CD8-positive, alpha-beta memory T cell (primary cell): ENCODE results near the gene RARB. TPM values are rescaled to one million over a fixed set of nuclear protein-coding genes. Genes with fewer than 3 reads are reported as not detected.

Experiments
- CTCF ChIA-PET: fragments of 350-600 bp; sonication (Branson Sonifier 250); formaldehyde crosslinking; loops from one replicate; lab custom pipeline; 2021; ENCODE audit warnings: antibody characterized with exemption; lab: Charles Lee
- POLR2A ChIA-PET: fragments of 350-600 bp; sonication (Branson Sonifier 250); formaldehyde crosslinking; loops from one replicate; lab custom pipeline; 2021; ENCODE audit warnings: antibody characterized with exemption; lab: Charles Lee
- DNase-seq, 5 donors: peaks; one replicate each; pipeline versions ENCODE4 v3.0.0 to v3.0.0-alpha.2; 2020 to 2022; ENCODE audit warnings: mixed read lengths in 1 of 5
- H3K27ac ChIP-seq: one replicate; pipeline ENCODE4 v1.7.0; 2013; ENCODE audit warnings: low read depth, mild to moderate bottlenecking, low read length, moderate library complexity
- H3K27me3 ChIP-seq: 2 replicates; pipeline ENCODE4 v1.7.0; 2013; ENCODE audit warnings: low read length, mild to moderate bottlenecking; ENCODE audit not compliant: insufficient read depth, poor library complexity, severe bottlenecking
- H3K36me3 ChIP-seq: 2 replicates; pipeline ENCODE4 v1.7.0; 2013; ENCODE audit warnings: mild to moderate bottlenecking, low read length, moderate library complexity; ENCODE audit not compliant: insufficient read depth
- H3K4me1 ChIP-seq: 2 replicates; pipeline ENCODE4 v1.7.0; 2013; ENCODE audit warnings: mild to moderate bottlenecking, low read length, moderate library complexity; ENCODE audit not compliant: insufficient read depth
- H3K4me3 ChIP-seq: 2 replicates; pipeline ENCODE4 v1.7.0; 2013; ENCODE audit warnings: mild to moderate bottlenecking, low read length
- H3K9me3 ChIP-seq: 2 replicates; pipeline ENCODE4 v1.7.0; 2013; ENCODE audit warnings: mild to moderate bottlenecking, low read length
- H3K27ac Mint-ChIP-seq, 8 donors: one replicate each; pipeline ENCODE4 v1.8.0; 2020 to 2021; ENCODE audit warnings: mixed read lengths in 8 of 8, mild to moderate bottlenecking in 6 of 8, inconsistent platforms in 3 of 8, moderate library complexity in 3 of 8
- H3K27me3 Mint-ChIP-seq, 2 donors: one replicate each; pipeline ENCODE4 v1.8.0; 2020 to 2021; ENCODE audit warnings: mixed read lengths in 2 of 2, mild to moderate bottlenecking in 1 of 2, moderate library complexity in 1 of 2
- H3K36me3 Mint-ChIP-seq, 3 donors: one replicate each; pipeline ENCODE4 v1.8.0; 2020 to 2021; ENCODE audit warnings: mixed read lengths in 3 of 3, inconsistent platforms in 1 of 3, mild to moderate bottlenecking in 1 of 3
- H3K4me1 Mint-ChIP-seq, 3 donors: one replicate each; pipeline ENCODE4 v1.8.0; 2020 to 2021; ENCODE audit warnings: mixed read lengths in 3 of 3, inconsistent platforms in 1 of 3, mild to moderate bottlenecking in 1 of 3
- H3K4me3 Mint-ChIP-seq, 7 donors: one replicate each; pipeline ENCODE4 v1.8.0; 2020 to 2021; ENCODE audit warnings: mixed read lengths in 7 of 7, mild to moderate bottlenecking in 6 of 7, moderate library complexity in 4 of 7, inconsistent platforms in 2 of 7
- H3K9me3 Mint-ChIP-seq, 5 donors: one replicate each; pipeline ENCODE4 v1.8.0; 2020 to 2022; ENCODE audit warnings: mixed read lengths in 5 of 5, mild to moderate bottlenecking in 3 of 5, moderate library complexity in 2 of 5, inconsistent platforms in 1 of 5
- polyA plus RNA-seq: library from polyadenylated mRNA; unstranded; fragments of 300-500 nt; fragmentation: Illumina TruSeq; gene quantifications from one replicate; pipeline ENCODE4 v1.2.3, GENCODE V29; 2021
- total RNA-seq, 2 experiments: library from RNA; stranded (reverse); gene quantifications; one replicate each; pipeline ENCODE4 v1.2.3, GENCODE V29; 2021

The RARB gene
- total and polyA plus RNA-seq, 3 experiments from 2014 or later, result not detected

DNA sequence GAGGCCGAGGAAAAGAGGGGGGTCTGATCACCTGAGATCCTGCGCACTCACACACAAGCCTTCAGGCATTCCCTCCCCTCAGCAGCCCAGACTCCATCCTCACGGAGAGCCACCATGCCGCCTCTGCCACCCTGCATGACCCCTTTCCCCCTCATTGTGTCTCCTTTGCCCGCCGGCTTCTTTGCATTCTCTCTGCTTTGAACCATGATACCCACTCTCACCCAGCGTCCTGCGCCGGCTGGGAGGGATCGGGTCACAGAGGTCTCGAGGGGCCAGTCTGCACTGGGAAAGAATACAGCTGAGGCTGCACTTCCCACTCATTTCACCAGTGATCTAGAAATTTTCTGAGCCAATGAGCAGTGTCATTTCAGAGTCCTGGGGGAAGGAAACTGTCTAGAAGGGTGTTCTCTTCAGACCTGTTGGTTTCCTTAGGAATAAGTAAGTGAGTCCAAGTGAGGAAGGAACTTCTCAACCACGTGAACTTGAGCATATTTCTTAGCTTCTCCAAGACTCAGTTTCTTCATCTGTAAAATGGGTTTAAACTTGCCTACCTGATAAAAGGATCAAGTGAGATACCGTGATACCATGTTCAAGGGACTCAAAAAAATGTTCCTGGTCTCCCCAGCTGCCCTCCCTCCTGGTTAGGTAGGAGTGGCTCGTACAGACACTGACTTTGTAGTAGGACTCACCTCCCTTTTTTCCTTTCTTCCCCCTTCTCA, 139.9 kb downstream of the RARB start:
- no peaks in the 10 kb centered on the region for H3K4me1 Mint-ChIP-seq
- no peaks in the 10 kb centered on the region for H3K36me3 ChIP-seq
- H3K27me3 ChIP-seq, result no peaks in the 10 kb centered on the region
- H3K9me3 Mint-ChIP-seq, result no peaks in the 10 kb centered on the region
- no peak for DNase-seq
- no peaks in the 10 kb centered on the region for H3K9me3 ChIP-seq
- ChIA-PET CTCF (no interaction called here), POLR2A (no interaction called here)
- H3K4me3 ChIP-seq, result no peak overlapping the region
- no peak overlapping the region for H3K27ac ChIP-seq
- peaks cover 7 to 9% of the 10 kb centered on the region in 2 donors for H3K27me3 Mint-ChIP-seq
- no peaks in the 10 kb centered on the region for H3K4me1 ChIP-seq
- no peak overlapping the region for H3K4me3 Mint-ChIP-seq
- no peaks in the 10 kb centered on the region for H3K36me3 Mint-ChIP-seq
- H3K27ac Mint-ChIP-seq, result peak overlapping the region in 1 of 8 donors; percentile 47

DNA sequence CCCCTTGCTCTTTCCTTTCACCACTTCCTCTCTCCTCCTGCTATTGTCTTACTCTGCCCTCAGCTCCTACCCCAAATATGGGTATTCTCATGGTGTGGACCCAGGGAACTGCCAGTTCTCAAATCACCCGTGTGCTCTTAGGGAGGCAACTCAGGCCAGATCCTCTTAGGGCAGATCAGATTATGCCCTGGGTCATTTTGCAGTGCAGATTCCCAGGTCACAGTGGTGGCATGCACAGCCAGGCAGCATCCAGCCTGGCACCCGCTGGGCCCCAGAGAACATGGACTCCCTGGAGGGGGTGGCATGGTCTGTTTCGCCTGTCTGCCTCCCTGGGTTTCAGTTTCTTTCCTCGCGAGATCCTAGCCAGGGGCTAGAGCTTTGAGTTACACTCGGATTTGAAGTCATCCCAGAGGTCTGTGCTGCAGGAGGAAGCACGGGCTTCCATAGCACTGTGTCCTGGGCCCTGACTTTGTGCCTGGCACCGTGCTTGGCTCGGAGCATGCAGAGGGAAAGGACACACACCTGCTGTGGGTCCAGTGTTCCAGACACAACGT, 140.5 kb downstream of the RARB start:
- Mint-ChIP-seq H3K4me1 (no peaks in the 10 kb centered on the region), H3K9me3 (no peaks in the 10 kb centered on the region), H3K27ac (no peak overlapping the region), H3K4me3 (peak overlapping the region in 1 of 7 donors; percentile 45), H3K27me3 (peaks cover 7 to 9% of the 10 kb centered on the region in 2 donors), H3K36me3 (no peaks in the 10 kb centered on the region)
- Histone ChIP-seq H3K9me3 (no peaks in the 10 kb centered on the region), H3K36me3 (no peaks in the 10 kb centered on the region), H3K4me1 (no peaks in the 10 kb centered on the region), H3K4me3 (no peak overlapping the region), H3K27ac (no peak overlapping the region), H3K27me3 (no peaks in the 10 kb centered on the region)
- ChIA-PET CTCF (no interaction called here), POLR2A (no interaction called here)
- DNase-seq, result no peak

DNA sequence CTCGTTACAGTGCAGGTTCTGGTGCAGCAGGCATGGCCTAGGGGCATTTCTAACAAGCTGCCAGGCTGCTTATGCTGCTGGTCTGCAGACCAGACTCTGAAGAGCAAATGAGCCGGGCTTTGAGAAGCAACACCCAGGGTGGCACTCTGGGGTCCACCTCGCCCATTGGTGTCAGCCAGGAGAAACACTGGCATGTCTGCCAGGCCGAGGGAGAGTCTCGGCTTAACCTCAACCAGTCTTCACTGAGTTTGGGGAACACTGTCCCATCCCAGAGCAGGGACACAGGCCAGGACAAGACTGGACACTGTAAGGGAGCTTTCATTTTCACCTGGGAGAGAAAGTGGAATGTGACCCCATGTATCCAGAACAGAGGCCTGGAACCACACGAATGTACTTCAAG, 143.2 kb downstream of the RARB start:
- Histone ChIP-seq H3K4me1 (no peaks in the 10 kb centered on the region), H3K9me3 (no peaks in the 10 kb centered on the region), H3K27ac (no peak overlapping the region), H3K36me3 (no peaks in the 10 kb centered on the region), H3K4me3 (no peak overlapping the region), H3K27me3 (no peaks in the 10 kb centered on the region)
- Mint-ChIP-seq H3K9me3 (no peaks in the 10 kb centered on the region), H3K36me3 (no peaks in the 10 kb centered on the region), H3K4me3 (no peak overlapping the region), H3K27ac (no peak overlapping the region), H3K27me3 (peaks cover 4% of the 10 kb centered on the region in 2 donors), H3K4me1 (no peaks in the 10 kb centered on the region)
- DNase-seq, result no peak
- ChIA-PET CTCF (no interaction called here), POLR2A (no interaction called here)

DNA sequence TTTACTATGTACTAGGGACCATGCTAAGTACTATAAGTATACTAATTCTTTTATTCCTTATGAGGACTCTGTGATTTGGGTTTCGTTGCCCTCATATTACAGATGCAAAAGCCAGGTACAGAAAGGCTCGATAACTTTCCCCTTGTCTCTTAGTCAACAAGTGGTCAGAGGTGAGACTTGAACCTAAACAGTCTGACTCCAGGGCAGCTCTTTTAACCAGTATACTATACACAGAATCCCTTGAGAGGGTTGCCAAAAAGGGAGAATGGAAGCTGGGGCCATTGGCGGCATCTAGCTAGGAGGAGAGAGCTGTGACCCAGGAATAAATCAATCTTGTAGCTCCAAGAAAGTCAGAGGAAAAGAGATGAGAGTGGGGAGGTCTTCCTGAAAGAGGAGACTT, 144.3 kb downstream of the RARB start:
- POLR2A ChIA-PET, result no interaction called here
- H3K36me3 Mint-ChIP-seq, result no peaks in the 10 kb centered on the region
- no peaks in the 10 kb centered on the region for H3K36me3 ChIP-seq
- H3K27ac Mint-ChIP-seq, result no peak overlapping the region
- no peak overlapping the region for H3K4me3 Mint-ChIP-seq
- H3K4me1 Mint-ChIP-seq, result no peaks in the 10 kb centered on the region
- H3K9me3 ChIP-seq, result no peaks in the 10 kb centered on the region
- no peaks in the 10 kb centered on the region for H3K4me1 ChIP-seq
- no peak overlapping the region for H3K4me3 ChIP-seq
- no peaks in the 10 kb centered on the region for H3K9me3 Mint-ChIP-seq
- no peak for DNase-seq
- no peak overlapping the region for H3K27ac ChIP-seq
- H3K27me3 ChIP-seq, result no peaks in the 10 kb centered on the region
- peaks cover 13 to 14% of the 10 kb centered on the region in 2 donors for H3K27me3 Mint-ChIP-seq
- CTCF ChIA-PET, result no interaction called here

DNA sequence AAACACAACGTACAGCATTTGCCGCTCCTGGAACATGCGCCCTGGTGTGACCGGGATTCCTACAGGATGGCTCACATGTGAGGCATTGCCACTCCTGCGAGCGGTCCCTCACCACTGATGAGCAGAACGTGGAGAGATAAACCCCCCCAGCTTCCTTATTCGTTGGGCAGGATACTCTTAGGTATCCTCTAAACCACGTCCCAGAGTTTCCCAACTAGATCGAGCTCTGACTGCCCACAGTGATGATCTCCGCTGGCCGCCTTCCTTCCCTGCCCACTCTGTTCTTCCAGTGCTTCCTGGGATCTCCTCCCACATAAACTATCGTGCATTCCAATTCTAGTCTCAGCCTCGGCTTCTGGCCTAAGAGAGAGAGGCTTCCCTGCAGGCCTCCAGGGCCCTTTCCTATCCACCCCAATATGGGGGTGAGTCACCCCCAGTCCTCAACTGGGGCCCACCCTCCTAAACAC, 144.9 kb downstream of the RARB start:
- no peak for DNase-seq
- H3K4me3 Mint-ChIP-seq, result no peak overlapping the region
- ChIA-PET CTCF (no interaction called here), POLR2A (no interaction called here)
- Histone ChIP-seq H3K27me3 (no peaks in the 10 kb centered on the region), H3K4me1 (no peaks in the 10 kb centered on the region), H3K4me3 (no peak overlapping the region), H3K27ac (no peak overlapping the region), H3K36me3 (no peaks in the 10 kb centered on the region), H3K9me3 (no peaks in the 10 kb centered on the region)
- H3K9me3 Mint-ChIP-seq, result no peaks in the 10 kb centered on the region
- peaks cover 13 to 14% of the 10 kb centered on the region in 2 donors for H3K27me3 Mint-ChIP-seq
- H3K4me1 Mint-ChIP-seq, result no peaks in the 10 kb centered on the region
- no peak overlapping the region for H3K27ac Mint-ChIP-seq
- no peaks in the 10 kb centered on the region for H3K36me3 Mint-ChIP-seq

DNA sequence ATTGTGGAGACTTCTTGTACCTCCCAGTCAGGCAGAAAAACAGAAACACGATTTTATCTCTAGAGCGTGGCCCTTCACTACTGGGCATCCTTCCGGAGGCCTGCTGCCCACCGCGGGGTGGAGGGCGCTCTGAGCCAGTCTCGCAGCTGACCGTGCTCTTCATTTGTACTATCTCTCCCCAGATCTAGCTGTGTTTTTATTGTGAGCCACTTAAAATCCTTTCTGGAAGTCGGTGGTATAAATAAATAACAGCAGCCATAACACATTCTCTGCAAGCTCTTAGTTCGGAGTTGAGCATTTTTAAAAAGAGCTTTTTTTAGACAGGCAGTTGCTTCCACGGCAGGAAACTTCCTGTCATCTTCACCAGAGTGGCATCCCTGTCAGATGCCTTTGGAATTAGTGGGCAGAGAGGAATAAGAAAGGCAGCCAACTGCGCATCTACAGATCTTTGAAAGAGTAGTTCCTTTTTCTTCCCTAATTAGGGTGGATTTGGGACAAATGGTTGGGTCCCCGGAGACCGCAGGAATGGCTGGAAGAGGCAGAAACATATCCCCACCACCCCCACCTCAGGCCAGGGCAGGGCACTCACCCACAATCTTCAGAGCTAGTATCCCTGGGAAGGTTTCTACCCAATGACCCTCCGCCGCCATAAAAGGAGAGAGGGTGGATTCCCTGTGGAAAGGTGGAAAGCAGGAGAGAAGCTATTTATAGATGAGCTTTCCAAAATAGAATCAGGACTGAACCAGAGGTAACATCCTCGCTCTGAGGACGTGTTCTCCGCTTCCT, 145.5 kb downstream of the RARB start:
- no peak overlapping the region for H3K4me3 Mint-ChIP-seq
- DNase-seq, result no peak

DNA sequence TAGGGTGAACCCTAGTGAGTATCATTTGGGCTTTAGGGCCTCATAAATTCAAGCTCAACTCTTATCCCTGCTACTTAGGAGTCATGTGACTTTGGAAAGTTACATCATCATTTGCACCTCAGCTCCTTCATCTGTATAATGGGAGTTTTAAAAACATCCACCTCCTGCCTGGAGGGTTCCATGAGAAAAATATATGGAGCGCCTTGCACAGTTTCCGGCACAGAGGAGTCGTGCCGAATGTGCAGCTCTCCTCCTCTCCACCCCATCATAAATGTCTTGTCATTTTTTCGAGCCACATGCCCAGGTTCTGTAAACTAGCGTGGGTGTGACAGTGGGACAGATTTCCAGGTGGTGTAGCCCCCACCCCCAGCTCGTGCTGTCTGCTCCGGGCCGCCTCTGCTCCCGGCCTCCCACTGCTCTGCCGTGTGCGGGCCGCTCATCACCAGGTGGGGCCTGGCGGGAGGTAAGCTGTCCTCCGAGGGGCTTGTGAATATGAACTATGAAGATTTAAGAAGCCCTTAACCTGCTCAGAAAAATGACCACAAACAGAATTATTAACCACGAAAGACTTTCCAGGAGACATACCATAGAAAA, 146.2 kb downstream of the RARB start:
- CTCF ChIA-PET, result no interaction called here
- no peaks in the 10 kb centered on the region for H3K4me1 Mint-ChIP-seq
- peaks cover 11 to 14% of the 10 kb centered on the region in 2 donors for H3K27me3 Mint-ChIP-seq
- Histone ChIP-seq H3K4me1 (no peaks in the 10 kb centered on the region), H3K27ac (no peak overlapping the region), H3K27me3 (no peaks in the 10 kb centered on the region), H3K9me3 (no peaks in the 10 kb centered on the region), H3K4me3 (no peak overlapping the region), H3K36me3 (no peaks in the 10 kb centered on the region)
- no peak overlapping the region for H3K4me3 Mint-ChIP-seq
- H3K9me3 Mint-ChIP-seq, result no peaks in the 10 kb centered on the region
- H3K27ac Mint-ChIP-seq, result no peak overlapping the region
- POLR2A ChIA-PET, result no interaction called here
- no peaks in the 10 kb centered on the region for H3K36me3 Mint-ChIP-seq
- no peak for DNase-seq

More for the DNA sequence above, 145.5 kb downstream of the RARB start:
- Histone ChIP-seq H3K27me3 (no peaks in the 10 kb centered on the region), H3K4me1 (no peaks in the 10 kb centered on the region), H3K36me3 (no peaks in the 10 kb centered on the region), H3K9me3 (no peaks in the 10 kb centered on the region), H3K4me3 (no peak overlapping the region), H3K27ac (no peak overlapping the region)
- POLR2A ChIA-PET, result no interaction called here
- Mint-ChIP-seq H3K27ac (no peak overlapping the region), H3K27me3 (peaks cover 13 to 14% of the 10 kb centered on the region in 2 donors), H3K36me3 (no peaks in the 10 kb centered on the region), H3K4me1 (no peaks in the 10 kb centered on the region), H3K9me3 (no peaks in the 10 kb centered on the region)
- CTCF ChIA-PET, result no interaction called here

DNA sequence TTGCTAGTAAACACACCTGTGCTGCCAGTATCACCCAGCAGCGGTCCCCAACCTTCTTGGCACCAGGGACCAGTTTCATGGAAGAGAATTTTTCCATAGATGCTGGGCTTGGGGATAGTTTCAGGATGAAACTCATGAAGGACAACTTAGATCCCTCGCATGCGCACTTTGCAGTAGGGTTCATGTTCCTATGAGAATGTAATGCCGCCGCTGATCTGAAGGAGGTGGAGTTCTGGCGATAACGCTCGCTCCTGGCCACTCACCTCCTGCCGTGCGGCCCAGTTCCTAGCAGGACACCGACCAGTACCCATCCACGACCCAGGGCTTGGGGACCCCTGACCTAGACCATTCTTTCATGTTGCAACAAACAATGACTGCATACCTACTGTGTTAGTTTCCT, 146.9 kb downstream of the RARB start:
- no peak for DNase-seq
- peaks cover 12 to 20% of the 10 kb centered on the region in 2 donors for H3K27me3 Mint-ChIP-seq
- CTCF ChIA-PET, result no interaction called here
- H3K36me3 ChIP-seq, result no peaks in the 10 kb centered on the region
- no peaks in the 10 kb centered on the region for H3K9me3 Mint-ChIP-seq
- POLR2A ChIA-PET, result no interaction called here
- no peaks in the 10 kb centered on the region for H3K36me3 Mint-ChIP-seq
- H3K4me3 ChIP-seq, result no peak overlapping the region
- H3K27ac Mint-ChIP-seq, result peak overlapping the region in 1 of 8 donors; percentile 41
- H3K9me3 ChIP-seq, result no peaks in the 10 kb centered on the region
- H3K27ac ChIP-seq, result no peak overlapping the region
- H3K27me3 ChIP-seq, result no peaks in the 10 kb centered on the region
- no peaks in the 10 kb centered on the region for H3K4me1 Mint-ChIP-seq
- no peak overlapping the region for H3K4me3 Mint-ChIP-seq
- no peaks in the 10 kb centered on the region for H3K4me1 ChIP-seq
